Endothelial cell of umbilical vein (primary cell): ENCODE measurements around the gene PHACTR2. TPM values are rescaled to one million over a fixed set of nuclear protein-coding genes. Genes with fewer than 3 reads are reported as not detected.
"Not testable (repeated sequence)": the region's sequence is repeated elsewhere in the genome, so short reads cannot be mapped to it uniquely, and the experiment has no call there.

Experiments used
- BruUV-seq: library from RNA; stranded (reverse); fragments of 400-500 nt; replicated peaks from 2 replicates; lab custom pipeline; 2021; lab: Mats Ljungman, UMichigan
- CTCF ChIA-PET: fragments of 300-600, 350-600 bp; sonication (Branson Sonifier 250); formaldehyde crosslinking; loops from one replicate; lab custom pipeline; 2021; ENCODE audit warnings: antibody characterized with exemption, inconsistent platforms; lab: Charles Lee
- POLR2A ChIA-PET: fragments of 300-600, 350-600 bp; sonication (Branson Sonifier 250); formaldehyde crosslinking; loops from one replicate; lab custom pipeline; 2021; ENCODE audit warnings: antibody characterized with exemption, inconsistent platforms; lab: Charles Lee
- DNase-seq: peaks from one replicate; pipeline ENCODE4 v3.0.0-alpha.2; 2011; ENCODE audit warnings: low read depth, low spot score
- FAIRE-seq: peaks from 2 replicates; lab custom pipeline; 2011; peaks lifted over from hg19 to GRCh38; lab: Jason Lieb, UNC
- H2AFZ ChIP-seq: 2 replicates; pipeline ENCODE4 v1.6.0; 2012; ENCODE audit warnings: low read depth, low read length, control low read depth, inconsistent platforms
- H3K27ac ChIP-seq: 2 replicates; pipeline ENCODE4 v1.5.1; 2011; ENCODE audit warnings: low read depth, mild to moderate bottlenecking, control low read depth, low read length, moderate library complexity; ENCODE audit not compliant: insufficient read depth
- H3K27me3 ChIP-seq, 2 experiments: 2 replicates each; pipeline versions ENCODE4 v1.6.0 to v1.6.1; 2011; ENCODE audit warnings: low read length in 2 of 2, mixed read lengths in 1 of 2; ENCODE audit not compliant: control insufficient read depth in 2 of 2, insufficient read depth in 2 of 2
- H3K36me3 ChIP-seq, 2 experiments: 2 replicates in 1 of 2; 3 replicates in 1 of 2; pipeline ENCODE4 v1.5.1; 2011; ENCODE audit warnings: low read length in 2 of 2, mild to moderate bottlenecking in 1 of 2, moderate library complexity in 1 of 2; ENCODE audit not compliant: control insufficient read depth in 2 of 2, insufficient read depth in 2 of 2; ENCODE audit errors: extremely low read depth in 1 of 2
- H3K4me1 ChIP-seq: 3 replicates; pipeline ENCODE4 v1.5.1; 2011; ENCODE audit warnings: mild to moderate bottlenecking, low read length; ENCODE audit not compliant: control insufficient read depth, insufficient read depth; ENCODE audit errors: extremely low read depth
- H3K4me2 ChIP-seq: 2 replicates; pipeline ENCODE4 v1.6.1; 2011; ENCODE audit warnings: low read length, control low read depth, mixed read lengths; ENCODE audit not compliant: insufficient read depth
- H3K4me3 ChIP-seq, 3 experiments: fragments of 200-600 bp in 1 of 3; sonication (generic), shearing (Covaris generic) in 1 of 3; replicated peaks in 1 of 3; 2 replicates each; pipeline ENCODE4 v1.5.1; 2011 to 2016; ENCODE audit warnings: control low read depth in 3 of 3, low read length in 3 of 3, mild to moderate bottlenecking in 2 of 3, inconsistent platforms in 1 of 3, low read depth in 1 of 3, moderate library complexity in 1 of 3; ENCODE audit not compliant: insufficient read depth in 1 of 3
- H3K79me2 ChIP-seq: 2 replicates; pipeline ENCODE4 v1.6.0; 2012; ENCODE audit warnings: low read length, inconsistent platforms; ENCODE audit not compliant: control insufficient read depth, insufficient read depth
- H3K9ac ChIP-seq: replicated peaks from 2 replicates; pipeline ENCODE3; 2011; ENCODE audit warnings: low read length, control low read depth; ENCODE audit not compliant: insufficient read depth; ENCODE audit errors: extremely low read depth
- H3K9me1 ChIP-seq: replicated peaks from 3 replicates; pipeline ENCODE4 v1.6.0; 2011; ENCODE audit warnings: mild to moderate bottlenecking, low read length; ENCODE audit not compliant: control insufficient read depth, insufficient read depth; ENCODE audit errors: extremely low read depth
- H3K9me3 ChIP-seq: replicated peaks from 2 replicates; pipeline ENCODE4 v1.5.1; 2012; ENCODE audit warnings: low read length, inconsistent platforms; ENCODE audit not compliant: control insufficient read depth, insufficient read depth
- H4K20me1 ChIP-seq: replicated peaks from 2 replicates; pipeline ENCODE3; 2011; ENCODE audit warnings: mild to moderate bottlenecking, low read length; ENCODE audit not compliant: control insufficient read depth, insufficient read depth; ENCODE audit errors: extremely low read depth
- GATA2 ChIP-seq: IDR thresholded peaks from 2 replicates; pipeline ENCODE4 v1.7.0; 2011; ENCODE audit warnings: low read depth, mild to moderate bottlenecking, moderate library complexity, mixed read lengths, low read length; ENCODE audit not compliant: insufficient read length, insufficient read depth
- MYC ChIP-seq: IDR thresholded peaks from one replicate; pipeline ENCODE4 v1.6.1; 2011; ENCODE audit warnings: mild to moderate bottlenecking, low read depth, low read length
- POLR2A ChIP-seq: IDR thresholded peaks from 2 replicates; pipeline ENCODE4 v1.6.1; 2012; ENCODE audit warnings: low read depth, mild to moderate bottlenecking, control low read depth, low read length
- POLR2AphosphoS5 ChIP-seq: IDR thresholded peaks from 2 replicates; pipeline ENCODE4 v1.6.1; 2012; ENCODE audit warnings: low read depth, mild to moderate bottlenecking, control low read depth, low read length, moderate library complexity; ENCODE audit not compliant: insufficient read depth
- dilution Hi-C: fragments of 300-500 bp; cut with MboI; formaldehyde crosslinking; loops from one replicate; pipeline ENCODE4 v1.15.0; 2019; ENCODE audit warnings: low sequenced_read_pairs; ENCODE audit not compliant: extremely low pct_ligation_motif_present
- intact Hi-C: fragments of 100-400 bp; cut with micrococcal nuclease; formaldehyde crosslinking; loops from one replicate; pipeline ENCODE4 v1.10.0; 2022
- polyA plus RNA-seq, 4 experiments: library from polyadenylated mRNA; depleted of rRNA in 3 of 4; stranded (reverse) in 3 of 4; unstranded in 1 of 4; fragments of >200 nt; gene quantifications; 2 replicates each; pipeline versions ENCODE4 v1.2.1 to v1.2.3, GENCODE V29; 2011 to 2012; ENCODE audit warnings: missing spikeins in 1 of 4
- total RNA-seq: library from RNA; stranded (reverse); gene quantifications from 2 replicates; pipeline ENCODE4 v1.2.3, GENCODE V29; 2021
- TF ChIP-seq, protein P1 (sequence below): IDR thresholded peaks from 2 replicates; pipeline ENCODE4 v1.6.1; 2011; ENCODE audit not compliant: insufficient read depth, insufficient read length
- TF ChIP-seq, protein P2 (sequence below), 2 donors: IDR thresholded peaks; 1 replicate in 1 of 2; 2 replicates in 1 of 2; pipeline ENCODE4 v1.5.1; 2011; ENCODE audit warnings: low read length in 2 of 2, mild to moderate bottlenecking in 2 of 2, moderate library complexity in 2 of 2, control low read depth in 1 of 2, inconsistent platforms in 1 of 2, low read depth in 1 of 2; ENCODE audit not compliant: insufficient read depth in 1 of 2; ENCODE audit errors: extremely low read depth in 1 of 2

The PHACTR2 gene
- total and polyA plus RNA-seq, 2 donors (not counting 3 experiments of a cell fraction or from before 2014, with no cell fraction given): 16.3 to 178 TPM

DNA sequence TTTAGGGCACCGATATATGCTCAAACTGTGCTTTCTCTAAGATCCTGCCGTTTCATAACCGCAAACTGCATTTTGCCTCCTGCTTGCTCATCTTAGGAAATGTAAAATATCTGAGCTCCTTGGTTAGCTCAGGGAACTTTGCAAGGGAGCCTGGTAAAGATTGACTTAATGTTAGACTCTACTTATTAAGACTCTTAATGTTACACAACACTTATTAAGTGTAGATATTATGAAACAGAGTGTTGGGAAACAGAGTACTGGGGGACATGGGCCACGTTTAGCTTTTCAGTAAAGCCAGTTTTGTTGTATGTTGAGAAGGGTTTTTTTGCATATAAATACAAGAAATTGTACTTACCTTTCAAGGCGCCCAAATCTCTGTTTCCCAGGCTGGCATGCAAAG, 167.3 kb downstream of the PHACTR2 start:
- Histone ChIP-seq H3K79me2 (peaks cover 44% of the 10 kb centered on the region), H3K4me2 (no peak overlapping the region), H3K9me3 (no peaks in the 10 kb centered on the region), H2AFZ (no peak overlapping the region), H3K9me1 (no peaks in the 10 kb centered on the region), H3K27ac (no peak overlapping the region), H3K4me1 (peaks cover 9% of the 10 kb centered on the region), H3K36me3 (peaks cover 21 to 34% of the 10 kb centered on the region in 2 experiments), H4K20me1 (no peaks in the 10 kb centered on the region), H3K9ac (no peak overlapping the region), H3K27me3 (no peaks in the 10 kb centered on the region), H3K4me3 (no peak overlapping the region)
- ChIA-PET CTCF (interaction anchor here (4.2 kb wide), 1 partner anchor 269 kb away, joined by 40 read pairs; no protein-coding TSS in a partner anchor), POLR2A (no interaction called here)
- DNase-seq: no peak
- TF ChIP-seq POLR2A (no peak), GATA2 (no peak), POLR2AphosphoS5 (no peak), MYC (no peak)
- TF ChIP-seq, protein P1, sequence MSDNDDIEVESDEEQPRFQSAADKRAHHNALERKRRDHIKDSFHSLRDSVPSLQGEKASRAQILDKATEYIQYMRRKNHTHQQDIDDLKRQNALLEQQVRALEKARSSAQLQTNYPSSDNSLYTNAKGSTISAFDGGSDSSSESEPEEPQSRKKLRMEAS: no peak
- TF ChIP-seq, protein P2, sequence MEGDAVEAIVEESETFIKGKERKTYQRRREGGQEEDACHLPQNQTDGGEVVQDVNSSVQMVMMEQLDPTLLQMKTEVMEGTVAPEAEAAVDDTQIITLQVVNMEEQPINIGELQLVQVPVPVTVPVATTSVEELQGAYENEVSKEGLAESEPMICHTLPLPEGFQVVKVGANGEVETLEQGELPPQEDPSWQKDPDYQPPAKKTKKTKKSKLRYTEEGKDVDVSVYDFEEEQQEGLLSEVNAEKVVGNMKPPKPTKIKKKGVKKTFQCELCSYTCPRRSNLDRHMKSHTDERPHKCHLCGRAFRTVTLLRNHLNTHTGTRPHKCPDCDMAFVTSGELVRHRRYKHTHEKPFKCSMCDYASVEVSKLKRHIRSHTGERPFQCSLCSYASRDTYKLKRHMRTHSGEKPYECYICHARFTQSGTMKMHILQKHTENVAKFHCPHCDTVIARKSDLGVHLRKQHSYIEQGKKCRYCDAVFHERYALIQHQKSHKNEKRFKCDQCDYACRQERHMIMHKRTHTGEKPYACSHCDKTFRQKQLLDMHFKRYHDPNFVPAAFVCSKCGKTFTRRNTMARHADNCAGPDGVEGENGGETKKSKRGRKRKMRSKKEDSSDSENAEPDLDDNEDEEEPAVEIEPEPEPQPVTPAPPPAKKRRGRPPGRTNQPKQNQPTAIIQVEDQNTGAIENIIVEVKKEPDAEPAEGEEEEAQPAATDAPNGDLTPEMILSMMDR (IDR thresholded peaks at IDR 0.05; ENCODE audit: extremely low read depth in 1 of 2, insufficient read depth in 1 of 2, low read depth in 1 of 2, low read length in 2 of 2): no peak
- dilution Hi-C loops (no loop called here), intact Hi-C loops (no loop called here)
- BruUV-seq: no TSS peak
- FAIRE-seq: no peak

DNA sequence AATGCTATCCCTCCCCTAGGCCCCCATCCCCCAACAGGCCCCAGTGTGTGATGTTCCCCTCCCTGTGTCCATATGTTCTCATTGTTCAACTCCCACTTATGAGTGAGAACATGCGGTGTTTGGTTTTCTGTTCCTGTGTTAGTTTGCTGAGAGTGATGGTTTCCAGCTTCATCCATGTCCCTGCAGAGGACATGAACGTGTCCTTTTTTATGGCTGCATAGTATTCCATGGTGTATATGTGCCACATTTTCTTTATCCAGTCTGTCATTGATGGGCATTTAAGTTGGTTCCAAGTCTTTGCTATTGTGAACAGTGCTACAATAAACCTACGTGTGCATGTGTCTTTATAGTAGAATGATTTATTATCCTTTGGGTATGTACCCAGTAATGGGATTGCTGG, 173.9 kb downstream of the PHACTR2 start:
- H3K9ac ChIP-seq, H3K4me1 ChIP-seq, dilution Hi-C loops, H2AFZ ChIP-seq, H3K27me3 ChIP-seq, H4K20me1 ChIP-seq, DNase-seq, FAIRE-seq, H3K4me2 ChIP-seq, POLR2A ChIA-PET, CTCF ChIA-PET, H3K9me1 ChIP-seq, H3K9me3 ChIP-seq, BruUV-seq, H3K4me3 ChIP-seq, intact Hi-C loops, H3K27ac ChIP-seq: not testable (repeated sequence)
- H3K79me2 ChIP-seq: peaks cover 40% of the 10 kb centered on the region
- H3K36me3 ChIP-seq: peaks cover 18 to 31% of the 10 kb centered on the region in 2 experiments

DNA sequence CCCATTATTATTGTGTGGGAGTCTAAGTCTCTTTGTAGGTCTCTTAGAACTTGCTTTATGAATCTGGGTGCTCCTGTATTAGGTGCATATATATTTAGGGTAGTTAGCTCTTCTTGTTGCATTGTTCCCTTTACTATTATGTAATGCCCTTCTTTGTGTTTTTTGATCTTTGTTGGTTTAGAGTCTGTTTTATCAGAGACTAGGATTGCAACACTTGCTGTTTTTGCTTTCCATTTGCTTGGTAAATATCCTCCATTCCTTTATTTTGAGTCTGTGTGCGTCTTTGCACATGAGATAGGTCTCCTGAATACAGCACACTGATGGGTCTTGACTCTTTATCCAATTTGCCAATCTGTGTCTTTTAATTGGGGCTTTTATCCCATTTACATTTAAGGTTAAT, 177.3 kb downstream of the PHACTR2 start:
- FAIRE-seq, H3K4me3 ChIP-seq, POLR2A ChIA-PET, BruUV-seq, H3K9me3 ChIP-seq, H3K4me2 ChIP-seq, H3K4me1 ChIP-seq, H3K27me3 ChIP-seq, CTCF ChIA-PET, dilution Hi-C loops, H3K27ac ChIP-seq, H4K20me1 ChIP-seq, H3K9ac ChIP-seq, intact Hi-C loops, DNase-seq, H2AFZ ChIP-seq, H3K9me1 ChIP-seq: not testable (repeated sequence)
- H3K79me2 ChIP-seq: peaks cover 19% of the 10 kb centered on the region
- peaks cover 18 to 25% of the 10 kb centered on the region in 2 experiments for H3K36me3 ChIP-seq
